ENCODE results near the gene ZNF705A.
"Not testable (repeated sequence)": the region's sequence is repeated elsewhere in the genome, so short reads cannot be mapped to it uniquely, and the experiment has no call there.

ZNF705A gene

GRCh38 chr12:8179989-8180585, 23.3 kb downstream of the ZNF705A start:
- TF ChIP-seq, protein P1, sequence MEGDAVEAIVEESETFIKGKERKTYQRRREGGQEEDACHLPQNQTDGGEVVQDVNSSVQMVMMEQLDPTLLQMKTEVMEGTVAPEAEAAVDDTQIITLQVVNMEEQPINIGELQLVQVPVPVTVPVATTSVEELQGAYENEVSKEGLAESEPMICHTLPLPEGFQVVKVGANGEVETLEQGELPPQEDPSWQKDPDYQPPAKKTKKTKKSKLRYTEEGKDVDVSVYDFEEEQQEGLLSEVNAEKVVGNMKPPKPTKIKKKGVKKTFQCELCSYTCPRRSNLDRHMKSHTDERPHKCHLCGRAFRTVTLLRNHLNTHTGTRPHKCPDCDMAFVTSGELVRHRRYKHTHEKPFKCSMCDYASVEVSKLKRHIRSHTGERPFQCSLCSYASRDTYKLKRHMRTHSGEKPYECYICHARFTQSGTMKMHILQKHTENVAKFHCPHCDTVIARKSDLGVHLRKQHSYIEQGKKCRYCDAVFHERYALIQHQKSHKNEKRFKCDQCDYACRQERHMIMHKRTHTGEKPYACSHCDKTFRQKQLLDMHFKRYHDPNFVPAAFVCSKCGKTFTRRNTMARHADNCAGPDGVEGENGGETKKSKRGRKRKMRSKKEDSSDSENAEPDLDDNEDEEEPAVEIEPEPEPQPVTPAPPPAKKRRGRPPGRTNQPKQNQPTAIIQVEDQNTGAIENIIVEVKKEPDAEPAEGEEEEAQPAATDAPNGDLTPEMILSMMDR (IDR thresholded peaks at IDR 0.05): peak; percentile 62; the same call in 1 of the 2 replicates

DNA sequence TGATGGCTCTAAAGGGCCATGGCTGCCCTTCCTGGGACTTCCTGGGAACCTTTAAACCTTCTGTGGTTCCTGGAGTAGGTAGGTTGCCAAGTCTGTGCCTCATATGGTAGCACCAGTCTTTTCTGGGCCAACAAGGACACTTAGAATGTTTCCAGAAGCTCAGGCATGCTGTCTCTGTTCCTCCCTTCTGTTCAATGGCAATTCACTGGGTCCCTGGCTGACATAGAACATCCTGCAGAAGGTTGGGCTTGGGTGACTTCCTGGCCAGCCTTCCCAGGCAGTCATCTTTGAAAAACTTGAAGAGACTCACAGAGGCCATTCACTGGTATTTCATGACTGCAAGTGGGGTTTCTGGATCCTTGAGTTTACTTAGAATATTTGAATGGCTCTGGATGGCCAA, 24.5 kb downstream of the ZNF705A start:
- H3K27ac ChIP-seq: not testable (repeated sequence)

More at GRCh38 chr12:8179989-8180585, 23.3 kb downstream of the ZNF705A start:
- H3K27ac ChIP-seq: not testable (repeated sequence)

- not testable (repeated sequence) for H3K27ac ChIP-seq
Measured at GRCh38 chr12:8182923-8183322, 26.1 kb downstream of the ZNF705A start.

GRCh38 chr12:8183346-8183745, 26.5 kb downstream of the ZNF705A start:
- H3K27ac ChIP-seq: not testable (repeated sequence)

GRCh38 chr12:8184206-8184605, 27.4 kb downstream of the ZNF705A start:
- H3K27ac ChIP-seq: not testable (repeated sequence)

DNA sequence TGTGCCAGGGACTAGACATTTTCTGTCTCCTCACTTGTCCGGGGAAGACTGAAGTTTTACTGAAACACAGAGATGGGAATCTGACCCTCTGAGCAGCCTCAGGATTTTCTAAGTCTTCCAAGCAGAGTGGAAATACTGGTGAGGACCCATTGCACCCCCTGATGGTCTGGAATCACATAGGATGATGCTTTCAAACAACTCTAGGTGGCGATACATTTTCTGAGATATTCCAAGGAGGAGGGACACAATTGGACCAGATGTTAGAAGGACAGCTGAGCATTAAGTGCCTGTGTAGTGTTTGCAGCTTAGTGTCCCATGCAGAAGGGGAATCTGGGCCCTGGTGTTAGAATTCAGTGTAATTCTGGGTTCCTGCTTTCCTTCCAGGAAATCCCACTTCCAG, 31.3 kb downstream of the ZNF705A start:
- H3K27ac ChIP-seq: not testable (repeated sequence)

- H3K27ac ChIP-seq: not testable (repeated sequence)
Measured at GRCh38 chr12:8197685-8198308, 41.0 kb downstream of the ZNF705A start.

- H3K27ac ChIP-seq: not testable (repeated sequence)
Measured at GRCh38 chr12:8218711-8219382, 62.0 kb downstream of the ZNF705A start.

DNA sequence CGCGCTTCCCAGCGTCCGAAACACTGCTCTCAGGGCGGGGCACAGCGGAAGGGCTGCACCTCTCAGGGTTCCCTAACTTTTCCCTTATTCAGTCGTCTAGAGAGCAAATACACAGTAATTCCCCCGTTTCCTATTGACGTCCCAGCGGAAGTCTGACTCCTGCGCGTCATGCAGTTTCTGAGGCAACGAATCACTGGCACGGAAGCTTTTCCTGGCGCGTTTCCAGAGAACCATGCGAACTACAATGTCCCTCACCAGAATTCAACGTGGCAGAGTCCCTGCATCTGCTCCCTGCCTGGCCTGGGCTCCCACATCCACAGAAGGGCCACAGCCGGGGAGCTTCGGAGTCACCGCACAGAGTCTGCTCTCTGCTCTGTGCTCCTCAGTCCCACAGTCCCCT, 64.6 kb downstream of the ZNF705A start:
- not testable (repeated sequence) for H3K27ac ChIP-seq

DNA sequence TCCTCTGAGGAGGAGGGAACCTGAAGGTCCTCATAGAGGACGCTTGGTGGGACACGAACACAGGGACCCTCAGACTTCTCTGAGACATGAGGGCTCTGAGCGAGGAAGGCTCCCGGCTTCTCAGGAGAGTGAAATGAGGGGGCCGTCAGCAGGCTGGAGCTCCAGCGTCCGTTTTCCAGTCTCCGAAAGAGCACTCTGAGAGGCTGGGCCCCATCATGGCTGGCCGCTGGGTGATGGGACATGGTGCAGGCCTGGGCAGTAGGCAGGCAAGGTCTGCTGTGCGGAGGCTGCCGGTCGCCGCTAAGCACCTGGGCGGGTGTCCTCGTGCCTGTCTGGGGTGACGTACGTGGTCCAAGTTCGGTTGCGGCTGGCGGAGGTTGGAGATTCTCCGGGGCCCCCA, 65.0 kb downstream of the ZNF705A start:
- H3K27ac ChIP-seq: not testable (repeated sequence)

DNA sequence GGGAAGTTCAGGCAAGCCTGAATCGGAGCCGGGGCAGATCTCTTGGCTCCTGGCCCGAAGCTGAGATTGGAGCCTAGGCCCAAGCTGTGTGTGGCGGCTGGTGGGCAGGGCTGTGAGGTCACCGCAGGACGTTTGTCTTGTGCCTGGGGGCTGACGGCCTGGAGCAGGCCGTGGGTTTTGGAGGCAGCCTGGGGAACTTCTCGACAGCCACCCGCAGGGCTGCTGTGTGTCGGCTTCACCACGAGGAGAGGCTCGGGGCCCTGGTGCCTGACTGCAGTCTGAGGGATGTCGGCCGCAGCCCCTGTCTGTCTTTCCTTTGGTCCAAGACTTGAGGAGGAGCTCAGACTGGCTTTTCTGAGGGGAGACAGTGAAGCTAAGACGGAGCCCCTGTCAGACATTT, 65.5 kb downstream of the ZNF705A start:
- not testable (repeated sequence) for H3K27ac ChIP-seq

- H3K27ac ChIP-seq: not testable (repeated sequence)
Measured at GRCh38 chr12:8223646-8224045, 66.8 kb downstream of the ZNF705A start.

DNA sequence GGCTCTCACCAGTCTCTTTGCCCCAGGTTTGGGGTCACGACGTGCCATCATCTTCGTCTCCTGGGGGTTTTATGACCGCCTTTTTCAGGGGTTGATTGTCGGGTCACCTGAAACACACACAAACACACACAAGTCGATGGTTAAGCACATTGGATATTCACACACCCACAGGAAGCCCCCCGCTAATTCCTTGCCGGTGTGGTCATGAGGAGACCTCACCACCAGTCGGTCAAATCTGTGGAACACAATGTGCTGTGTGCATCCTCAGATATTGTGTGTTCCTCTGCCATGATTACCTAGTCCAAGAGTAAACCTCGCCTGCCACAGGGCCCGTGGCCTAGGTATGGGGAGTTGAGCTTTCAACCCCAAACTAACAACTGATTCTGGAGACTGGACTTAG, 68.0 kb downstream of the ZNF705A start:
- not testable (repeated sequence) for H3K27ac ChIP-seq

- no peak for TF ChIP-seq ZFX (IDR thresholded peaks at IDR 0.05; ENCODE audit: borderline replicate concordance)
- TF ChIP-seq, protein P1 (IDR thresholded peaks at IDR 0.05): no peak
- no peak overlapping the region for H3K27ac ChIP-seq
Measured at GRCh38 chr12:8226355-8226754, 69.5 kb downstream of the ZNF705A start.

DNA sequence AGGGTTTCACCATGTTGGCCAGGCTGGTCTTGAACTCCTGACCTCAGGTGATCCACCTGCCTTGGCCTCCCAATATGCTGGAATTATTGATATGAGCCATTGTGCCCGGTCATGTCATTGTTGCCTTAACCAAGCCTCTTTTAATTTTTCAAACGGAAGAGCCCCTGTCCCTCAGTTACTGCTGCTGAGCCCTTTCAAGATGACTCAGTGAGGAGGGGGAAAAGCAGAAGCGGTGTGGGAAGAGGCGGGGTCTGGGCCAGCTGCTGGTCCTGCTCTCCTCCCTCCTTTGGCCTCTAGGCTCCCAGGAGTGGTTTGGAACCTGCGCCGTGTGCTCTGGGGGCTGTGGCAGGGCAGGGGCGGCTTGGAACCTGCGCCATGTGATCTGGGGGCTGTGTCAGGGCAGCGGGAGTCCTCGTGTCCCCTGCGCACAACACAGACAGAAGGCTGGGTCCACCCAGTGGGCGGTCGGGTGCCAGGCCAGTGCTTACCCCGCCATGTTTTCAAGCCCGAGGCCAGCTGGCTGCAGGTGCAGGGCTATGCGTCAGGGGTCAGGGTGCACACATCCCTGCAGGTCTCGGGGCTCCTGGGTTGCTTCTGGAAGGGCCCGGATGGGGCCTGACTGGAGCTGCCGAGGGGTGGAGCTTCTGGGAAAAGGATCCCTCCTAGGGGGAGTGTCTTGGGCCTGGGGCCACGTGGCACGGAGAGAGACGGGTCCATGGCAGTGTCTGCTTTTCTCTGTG, 70.3 kb downstream of the ZNF705A start, which contains the start of gene FAM90A1:
Gene FAM90A1 (minus strand): TSS at position 627 of the 740 bp plus-strand sequence. CDS start 2,786 bp downstream, outside the sequence.
- peak within 1 kb of the TSS; percentile 57 for H3K27ac ChIP-seq

DNA sequence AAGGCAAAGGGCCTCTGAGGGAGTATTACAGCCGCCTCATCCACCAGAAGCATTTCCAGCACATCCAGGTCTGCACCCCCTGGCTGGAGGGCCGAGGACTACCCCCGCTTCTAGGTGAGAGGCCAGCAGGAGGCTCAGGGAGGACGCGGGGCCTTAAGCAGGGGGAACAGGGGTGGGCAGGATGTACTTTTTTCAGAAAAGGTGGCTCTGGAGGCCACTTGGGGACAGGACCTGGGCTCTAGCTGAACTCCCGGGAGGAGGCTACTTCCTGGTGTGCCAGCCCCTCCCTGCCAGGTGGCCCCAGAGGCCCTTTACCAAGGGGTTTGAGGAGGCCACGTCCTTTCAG, 70.9 kb downstream of the ZNF705A start:
- H3K27ac ChIP-seq: peak overlapping the region; percentile 57

DNA sequence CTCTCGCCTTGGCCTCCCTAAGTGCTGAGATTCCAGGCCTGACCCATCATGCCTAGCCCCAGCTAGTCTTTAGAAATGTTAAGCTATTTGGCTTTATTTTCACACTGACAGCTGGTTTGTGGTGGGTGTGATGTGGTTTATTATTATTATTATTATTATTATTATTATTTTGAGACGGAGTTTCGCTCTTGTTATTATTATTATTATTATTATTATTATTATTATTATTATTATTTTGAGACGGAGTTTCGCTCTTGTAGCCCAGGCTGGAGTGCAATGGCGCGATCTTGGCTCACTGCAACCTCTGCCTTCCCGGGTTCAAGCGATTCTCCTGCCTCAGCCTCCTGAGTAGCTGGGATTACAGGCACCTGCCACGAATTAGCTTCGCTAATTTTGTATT, 71.8 kb downstream of the ZNF705A start:
- H3K27ac ChIP-seq: not testable (repeated sequence)

- not testable (repeated sequence) for H3K27ac ChIP-seq
Measured at GRCh38 chr12:8229486-8229885, 72.7 kb downstream of the ZNF705A start.
